Nephron (organoid): ENCODE measurements around the gene GSTA4.

Source experiments
- H3K27ac Mint-ChIP-seq, 3 experiments: 2 replicates each; pipeline ENCODE4 v1.8.0; 2020; ENCODE audit warnings: mixed read lengths in 3 of 3, mild to moderate bottlenecking in 2 of 3, moderate library complexity in 1 of 3
- H3K27me3 Mint-ChIP-seq: 2 replicates; pipeline ENCODE4 v1.8.0; 2021; ENCODE audit warnings: low read depth, mild to moderate bottlenecking, moderate library complexity, mixed read lengths
- H3K36me3 Mint-ChIP-seq: 2 replicates; pipeline ENCODE4 v1.8.0; 2020; ENCODE audit warnings: low read depth, mixed read lengths
- H3K4me1 Mint-ChIP-seq: 2 replicates; pipeline ENCODE4 v1.8.0; 2020; ENCODE audit warnings: mixed read lengths
- H3K4me3 Mint-ChIP-seq, 3 experiments: 2 replicates each; pipeline ENCODE4 v1.8.0; 2020; ENCODE audit warnings: mild to moderate bottlenecking in 3 of 3, mixed read lengths in 3 of 3, moderate library complexity in 2 of 3
- H3K9me3 Mint-ChIP-seq: 2 replicates; pipeline ENCODE4 v1.8.0; 2020; ENCODE audit warnings: mixed read lengths
- CTCF ChIP-seq, 3 experiments: fragments of 200-600 bp; sonication (generic); IDR thresholded peaks; one replicate each; pipeline ENCODE4 v1.5.0; 2021; ENCODE audit warnings: antibody characterized with exemption in 3 of 3; ENCODE audit not compliant: unreplicated experiment in 3 of 3

The GSTA4 gene

GRCh38 chr6:52937908-52938307, 57.2 kb downstream of the GSTA4 start:
- H3K4me3 Mint-ChIP-seq, result no peak overlapping the region
- TF ChIP-seq CTCF (IDR thresholded peaks at IDR 0.05; ENCODE audit: unreplicated experiment in 3 of 3), result no peak
- H3K36me3 Mint-ChIP-seq, result no peaks in the 10 kb centered on the region
- no peak overlapping the region for H3K27ac Mint-ChIP-seq
- peaks cover 4% of the 10 kb centered on the region for H3K27me3 Mint-ChIP-seq
- H3K9me3 Mint-ChIP-seq, result no peaks in the 10 kb centered on the region
- H3K4me1 Mint-ChIP-seq, result no peaks in the 10 kb centered on the region

- no peaks in the 10 kb centered on the region for H3K36me3 Mint-ChIP-seq
- H3K27me3 Mint-ChIP-seq, result peaks cover 4% of the 10 kb centered on the region
- no peak for TF ChIP-seq CTCF (IDR thresholded peaks at IDR 0.05; ENCODE audit: unreplicated experiment in 3 of 3)
- H3K4me3 Mint-ChIP-seq, result no peak overlapping the region
- H3K27ac Mint-ChIP-seq, result no peak overlapping the region
- no peaks in the 10 kb centered on the region for H3K4me1 Mint-ChIP-seq
- no peaks in the 10 kb centered on the region for H3K9me3 Mint-ChIP-seq
Measured at GRCh38 chr6:52933778-52934177, 61.3 kb downstream of the GSTA4 start.

GRCh38 chr6:52931351-52931750, 63.7 kb downstream of the GSTA4 start:
- no peak overlapping the region for H3K4me3 Mint-ChIP-seq
- H3K27me3 Mint-ChIP-seq, result no peaks in the 10 kb centered on the region
- H3K4me1 Mint-ChIP-seq, result peaks cover 12% of the 10 kb centered on the region
- H3K36me3 Mint-ChIP-seq, result no peaks in the 10 kb centered on the region
- peaks cover 5% of the 10 kb centered on the region for H3K9me3 Mint-ChIP-seq
- no peak for TF ChIP-seq CTCF (IDR thresholded peaks at IDR 0.05; ENCODE audit: unreplicated experiment in 3 of 3)
- peak overlapping the region in 1 of 3 experiments; percentile 26 for H3K27ac Mint-ChIP-seq

- Mint-ChIP-seq H3K9me3 (peaks cover 5% of the 10 kb centered on the region), H3K27ac (peak overlapping the region in 2 of 3 experiments; percentile 49 to 64), H3K27me3 (no peaks in the 10 kb centered on the region), H3K4me3 (no peak overlapping the region), H3K4me1 (peaks cover 27% of the 10 kb centered on the region), H3K36me3 (no peaks in the 10 kb centered on the region)
- no peak for TF ChIP-seq CTCF (IDR thresholded peaks at IDR 0.05; ENCODE audit: unreplicated experiment in 3 of 3)
Measured at GRCh38 chr6:52929321-52930164, 65.5 kb downstream of the GSTA4 start.
